HG03571 (cell line): Measurements from ENCODE around the gene CATSPER4.
"Not testable (repeated sequence)": the region's sequence is repeated elsewhere in the genome, so short reads cannot be mapped to it uniquely, and the experiment has no call there.

Experiments used
- ATAC-seq: cut with Tn5 transposase; IDR thresholded peaks from one replicate; pipeline ENCODE4 v1.9.1; 2021; ENCODE audit not compliant: unreplicated experiment

Gene CATSPER4

DNA sequence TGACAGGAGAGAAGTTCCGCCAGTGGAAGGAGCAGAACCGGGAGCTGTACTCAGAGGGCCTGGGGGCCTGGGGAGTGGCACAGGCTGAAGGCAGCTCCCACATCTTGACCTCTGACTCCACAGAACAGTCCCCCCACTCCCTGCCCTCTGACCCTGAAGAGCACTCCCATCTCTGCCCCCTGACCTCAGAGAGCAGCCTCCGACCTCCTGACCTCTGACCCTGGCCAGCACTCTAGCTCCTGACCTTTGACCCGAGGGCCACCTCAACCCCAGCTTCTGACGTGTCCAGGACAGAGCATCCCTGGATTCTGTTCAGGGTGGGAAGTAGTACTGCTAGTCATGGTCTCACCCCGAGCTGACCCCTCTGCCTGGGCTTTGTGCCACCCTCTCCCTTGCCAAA is 1.1 kb upstream of the CATSPER4 start:
- no peak for ATAC-seq

DNA sequence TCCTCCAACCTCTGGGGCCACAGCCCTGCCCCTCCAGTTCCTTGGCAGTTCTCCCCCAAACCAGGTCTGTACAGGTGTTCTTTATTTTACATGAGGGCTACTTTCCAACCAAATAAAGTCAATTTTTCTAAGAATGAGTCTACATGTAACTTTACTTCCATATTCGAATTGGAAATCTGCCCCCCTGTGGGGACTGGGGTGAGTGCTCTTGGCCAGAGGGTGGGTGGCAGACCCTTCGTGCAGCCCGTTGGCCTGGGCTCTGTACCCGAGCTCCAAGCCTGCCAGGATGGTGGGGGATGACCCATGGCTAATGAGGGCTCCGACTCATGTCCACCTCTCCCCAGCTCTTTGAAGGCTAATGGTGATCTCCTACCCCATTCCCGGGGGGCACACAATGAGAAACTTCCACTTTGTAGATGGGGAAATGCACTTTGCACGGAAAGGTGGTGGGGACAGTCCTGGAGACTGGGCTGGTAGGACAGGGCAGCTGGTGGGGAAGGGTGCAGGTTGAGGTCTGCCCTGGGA is 589 bp upstream of the CATSPER4 start:
- ATAC-seq: no peak

DNA sequence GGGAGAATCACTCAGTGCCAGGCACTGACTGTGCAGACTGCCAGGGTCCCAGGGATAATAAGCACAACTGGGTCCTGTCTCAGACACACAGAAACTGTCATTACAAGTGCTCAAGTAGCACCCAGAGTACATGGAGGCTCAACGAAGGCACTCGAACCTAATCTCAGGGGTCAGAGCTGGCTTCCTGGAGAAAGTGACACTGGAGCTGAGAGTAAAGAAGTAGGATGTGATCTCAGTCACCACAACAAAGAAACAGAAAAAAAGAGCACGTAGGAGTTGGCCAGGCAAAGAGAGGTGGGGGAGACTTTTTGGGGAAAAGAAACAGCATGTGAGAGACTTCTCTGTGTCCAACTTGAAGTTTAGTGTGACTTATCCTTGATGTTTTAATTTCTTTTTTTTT is 1.3 kb downstream of the CATSPER4 start:
- no peak for ATAC-seq

DNA sequence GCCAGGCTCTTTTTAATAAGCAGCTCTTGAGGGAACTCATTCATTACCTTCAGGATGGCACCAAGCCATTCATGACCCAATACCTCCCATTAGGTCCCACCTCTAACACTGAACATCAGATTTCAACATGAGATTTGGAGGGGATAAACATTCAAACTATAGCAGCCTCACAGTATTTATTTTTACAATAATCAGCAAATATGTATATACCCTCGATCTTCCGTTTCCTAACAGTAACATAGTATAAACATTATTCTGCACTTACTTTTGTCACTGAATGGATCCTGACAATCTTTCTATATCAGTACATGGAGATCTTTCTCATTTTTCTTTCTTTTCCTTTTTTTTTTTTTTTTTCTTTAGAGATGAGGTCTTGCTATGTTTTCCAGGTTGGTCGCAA is 5.4 kb downstream of the CATSPER4 start:
- ATAC-seq: no peak

DNA sequence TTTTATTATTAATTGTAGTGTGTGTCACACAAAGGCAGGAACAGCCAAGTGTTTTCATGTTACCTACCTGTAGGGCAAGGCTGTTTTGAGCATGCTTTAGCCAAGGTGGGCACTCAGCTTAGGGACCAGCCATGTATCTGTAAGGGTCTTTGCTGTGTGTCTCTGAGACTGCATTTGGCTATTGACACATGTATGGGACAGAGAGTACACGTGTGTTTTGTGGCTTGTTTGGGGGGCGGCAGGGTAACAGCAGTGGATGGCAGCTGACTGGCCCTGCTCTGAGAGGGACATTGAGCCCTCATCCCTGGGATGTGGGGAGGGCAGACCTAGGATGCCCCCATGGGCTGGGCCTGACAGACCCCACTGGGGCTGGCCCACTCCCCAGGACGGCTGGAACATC is 6.9 kb downstream of the CATSPER4 start:
- ATAC-seq: no peak

DNA sequence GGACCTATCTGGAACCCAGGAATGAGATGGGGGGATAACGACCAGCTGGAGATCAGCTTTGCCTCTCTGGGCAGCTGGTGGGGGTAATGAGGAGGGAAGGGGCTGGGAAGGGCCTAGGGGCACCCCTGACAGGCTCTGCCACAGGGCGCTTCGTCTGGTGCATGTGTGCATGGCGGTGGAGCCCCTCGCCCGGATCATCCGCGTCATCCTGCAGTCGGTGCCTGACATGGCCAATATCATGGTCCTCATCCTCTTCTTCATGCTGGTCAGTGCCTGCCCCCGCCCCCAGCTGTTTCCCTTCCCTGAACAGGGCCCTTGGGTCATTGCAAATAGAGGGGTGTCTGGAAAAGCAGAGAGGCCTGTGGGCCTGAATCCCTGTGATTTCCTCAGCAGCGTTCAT is 7.4 kb downstream of the CATSPER4 start:
- no peak for ATAC-seq

DNA sequence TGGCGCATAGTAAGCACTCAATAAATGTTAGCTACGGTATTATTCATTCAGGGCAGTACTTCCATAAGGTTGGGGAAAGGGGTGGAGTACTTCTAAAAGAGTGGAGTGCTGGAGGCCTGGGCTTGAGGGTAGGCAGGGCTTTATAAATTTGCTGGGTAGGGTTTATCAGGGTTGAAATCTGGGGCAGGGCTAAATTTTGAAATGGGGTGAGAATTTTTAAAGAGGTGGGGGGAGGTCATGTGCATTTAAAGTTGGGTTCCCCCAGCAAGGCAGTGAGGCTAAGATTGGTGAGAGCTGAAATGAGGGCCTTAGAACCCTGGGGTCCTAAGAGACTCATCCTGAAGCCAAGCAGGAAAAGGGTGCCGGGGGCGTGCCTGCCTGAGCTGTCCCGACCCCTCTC is 10.0 kb downstream of the CATSPER4 start:
- no peak for ATAC-seq

DNA sequence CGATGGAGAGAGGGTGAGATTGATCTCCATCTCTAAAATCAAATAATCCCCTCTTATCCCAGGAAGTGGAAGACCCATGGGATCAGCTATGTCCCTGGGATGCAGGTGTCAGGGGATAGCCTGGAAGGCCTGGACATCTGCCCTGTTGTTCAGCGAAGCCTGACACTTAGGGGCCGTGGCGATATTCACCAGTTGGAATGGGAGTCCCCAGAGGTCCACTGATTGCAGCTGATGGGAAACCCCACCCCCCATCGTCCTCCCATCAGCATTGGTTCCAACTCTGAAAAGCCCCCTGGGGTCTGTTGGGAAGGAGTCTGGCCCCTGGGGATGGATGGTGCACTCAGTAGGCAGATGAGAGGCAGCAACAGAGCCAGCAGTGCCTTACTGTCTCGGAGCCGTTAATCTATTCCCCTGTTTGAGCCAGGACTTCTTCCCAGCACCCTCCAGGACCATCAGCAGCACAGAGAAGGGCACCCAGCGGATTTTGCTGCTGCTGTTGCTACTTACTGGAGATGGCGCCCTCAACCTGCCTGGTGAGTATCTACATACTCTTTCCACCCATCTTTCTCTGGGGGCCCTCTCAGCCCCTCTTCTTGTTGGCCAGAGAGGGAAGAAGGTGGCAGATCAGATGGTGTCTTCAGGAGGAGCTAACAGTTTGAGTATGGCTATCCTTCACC is 13.4 kb downstream of the CATSPER4 start:
- no peak for ATAC-seq

DNA sequence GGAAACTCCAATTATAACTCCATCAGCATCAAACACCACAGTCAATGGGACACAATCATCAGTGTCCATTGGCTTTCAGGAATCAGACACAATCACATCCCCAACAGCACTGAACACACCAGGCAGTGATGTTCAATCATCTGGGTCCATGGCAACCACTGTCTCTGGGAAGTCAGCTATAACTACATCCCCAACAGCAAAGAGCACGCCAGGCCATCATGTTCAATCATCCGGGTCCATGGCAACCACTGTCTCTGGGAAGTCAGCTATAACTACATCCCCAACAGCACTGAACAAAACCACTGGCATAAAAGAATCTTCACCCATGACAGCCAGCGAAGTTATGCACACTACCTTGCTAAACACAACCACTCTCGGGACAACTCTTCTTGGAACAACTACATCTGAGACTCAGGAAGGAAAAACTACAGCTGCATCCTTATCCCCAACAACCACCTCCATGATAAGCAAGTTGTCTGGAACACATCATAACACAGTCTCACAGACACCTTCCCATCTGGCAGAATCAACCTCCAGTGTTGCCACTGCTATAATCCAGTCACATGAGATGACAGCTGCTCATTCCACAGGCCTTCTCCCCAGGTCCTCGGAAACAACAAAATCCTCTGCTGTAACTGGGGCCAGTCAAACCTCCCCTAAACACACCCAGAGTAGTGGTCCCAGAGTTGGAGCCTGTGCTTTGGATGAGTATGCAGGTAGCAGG is 19.9 kb downstream of the CATSPER4 start:
- no peak for ATAC-seq

DNA sequence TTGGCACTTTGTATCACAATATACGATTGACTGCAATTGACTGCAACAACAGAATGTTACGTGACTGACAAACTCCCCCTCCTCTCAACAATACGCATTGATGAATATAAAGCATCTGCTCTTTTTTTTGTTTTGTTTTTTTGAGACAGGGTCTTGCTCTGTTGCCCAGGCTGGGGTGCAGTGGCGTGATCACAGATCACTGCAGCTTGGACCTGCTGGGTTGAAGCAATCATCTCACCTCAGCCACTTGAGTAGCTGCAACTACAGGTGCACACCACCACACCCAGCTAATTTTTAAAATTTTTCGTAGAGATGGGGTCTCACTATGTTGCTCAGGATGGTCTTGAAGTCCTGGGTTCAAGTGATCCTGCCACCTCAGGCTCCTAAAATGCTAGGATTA is 22.3 kb downstream of the CATSPER4 start:
- ATAC-seq: no peak

DNA sequence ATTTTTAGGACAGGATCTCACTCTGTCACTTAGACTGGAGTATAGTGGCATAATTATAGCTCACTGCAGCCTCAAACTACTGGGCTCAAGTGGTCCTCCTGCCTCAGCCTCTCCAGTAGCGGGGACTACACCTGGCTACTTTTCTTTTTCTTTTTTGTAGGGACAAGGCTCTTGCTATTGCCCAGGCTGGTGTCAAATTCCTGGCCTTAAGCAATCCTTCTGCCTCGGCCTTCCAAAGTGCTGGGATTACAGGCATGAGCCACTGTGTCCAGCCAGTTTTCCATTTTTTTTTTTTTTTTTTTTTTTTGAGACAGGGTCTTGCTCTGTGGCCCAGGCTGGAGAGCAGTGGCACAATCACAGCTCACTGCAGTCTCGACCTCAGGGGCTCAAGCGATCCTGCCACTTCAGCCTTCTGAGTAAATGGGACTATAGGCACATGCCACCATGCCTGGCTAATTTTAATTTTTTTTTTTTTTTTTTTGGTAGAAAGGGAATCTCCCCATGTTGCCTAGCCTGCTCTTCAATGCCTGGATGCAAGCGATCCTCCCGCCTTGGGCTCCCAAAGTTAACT is 23.0 kb downstream of the CATSPER4 start:
- ATAC-seq: no peak

DNA sequence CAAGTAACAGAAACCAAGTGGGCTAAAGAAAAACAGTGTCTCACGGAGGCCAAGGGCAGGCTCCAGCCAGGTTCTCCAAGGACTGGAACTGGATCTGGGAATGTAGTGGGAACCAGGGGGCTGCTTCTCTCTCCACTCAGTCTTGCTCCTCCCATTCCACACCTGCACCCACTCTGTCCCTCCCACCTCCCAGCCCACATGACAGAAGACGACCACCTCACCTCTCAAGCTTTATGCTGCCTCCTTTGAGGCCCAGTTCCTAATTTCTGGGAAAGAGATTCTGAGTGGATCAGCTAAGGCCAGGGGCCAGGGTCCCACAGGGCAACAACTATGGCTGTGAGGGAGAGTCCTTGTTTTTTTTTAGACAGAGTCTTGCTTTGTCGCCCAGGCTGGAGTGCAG is 24.8 kb downstream of the CATSPER4 start:
- ATAC-seq: no peak

DNA sequence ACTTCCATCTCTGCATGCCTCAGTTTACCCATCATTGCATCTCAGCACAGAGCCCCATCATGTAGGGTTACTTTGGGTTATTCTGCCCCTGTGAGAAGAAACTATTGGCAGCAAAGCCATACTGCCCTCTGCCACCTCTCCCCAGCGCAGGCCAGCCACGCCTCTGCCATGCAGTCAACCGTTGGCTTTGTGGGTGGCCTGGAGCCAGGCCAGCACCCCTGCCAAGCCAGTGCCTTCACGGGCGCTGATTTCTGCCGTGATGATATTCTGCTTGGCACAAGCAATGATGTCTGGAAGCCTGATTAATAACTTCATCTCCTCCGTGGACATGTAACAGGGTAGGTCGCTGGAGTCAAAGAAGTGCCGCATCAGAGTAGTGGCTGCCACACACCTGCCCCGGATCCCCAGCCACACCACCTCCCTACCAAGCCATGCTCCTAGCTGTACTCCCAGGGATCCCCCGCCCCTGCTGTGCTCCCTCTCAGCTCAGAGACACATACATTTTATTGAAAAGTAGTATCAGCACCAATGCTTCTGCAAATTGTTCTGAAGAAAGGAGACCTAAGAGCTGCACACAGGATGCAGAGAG is 28.6 kb downstream of the CATSPER4 start:
- ATAC-seq: no peak

DNA sequence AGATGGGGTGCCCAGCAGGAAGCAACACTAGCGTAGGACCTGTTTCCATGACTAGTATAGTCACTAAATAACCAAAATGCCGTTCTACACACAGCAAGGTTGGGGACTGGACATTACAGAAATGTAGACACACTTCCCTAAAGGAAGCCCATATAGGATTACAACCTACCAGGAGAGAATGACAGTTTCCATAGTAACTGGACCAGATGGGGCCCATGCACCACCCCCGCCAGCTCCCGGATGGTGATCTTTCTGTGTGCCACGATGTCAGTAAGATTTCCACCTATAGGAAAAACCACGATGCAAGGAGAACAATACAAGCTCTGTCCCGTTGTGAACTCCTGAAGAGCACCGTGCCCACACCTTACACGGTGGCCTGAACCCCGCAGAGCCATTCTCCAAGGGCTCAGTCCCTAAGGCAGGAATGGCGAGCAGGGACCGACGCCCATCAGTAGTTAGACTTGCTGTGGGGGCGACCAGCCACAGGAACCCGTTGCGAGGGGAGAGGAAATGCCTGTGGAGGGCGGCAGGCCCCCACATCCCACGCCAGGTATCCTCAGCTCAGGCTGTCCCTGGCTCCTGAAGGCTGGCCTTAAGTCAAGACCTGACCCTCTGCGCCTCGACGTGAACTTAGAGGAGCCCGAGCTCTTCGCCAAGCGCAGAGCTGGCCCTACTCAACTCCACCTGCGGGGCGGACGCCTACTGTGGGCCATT is 30.0 kb downstream of the CATSPER4 start:
- ATAC-seq: no peak

DNA sequence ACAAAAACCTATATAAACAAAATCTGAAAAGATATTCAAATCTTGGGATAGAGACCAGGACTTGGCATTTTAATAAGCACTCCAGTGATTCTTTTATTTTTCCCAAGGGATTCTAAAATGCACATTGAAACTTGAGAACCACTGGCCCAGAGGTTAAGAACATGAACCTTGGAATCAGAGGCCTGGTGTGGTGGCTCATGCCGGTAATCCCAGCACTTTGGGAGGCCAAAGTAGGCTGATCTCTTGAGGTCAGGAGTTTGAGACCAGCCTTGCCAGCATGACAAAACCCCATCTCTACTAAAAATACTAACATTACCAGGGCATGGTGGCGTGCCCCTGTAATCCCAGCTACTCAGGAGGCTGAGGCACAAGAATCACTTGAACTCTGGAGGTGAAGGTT is 30.7 kb downstream of the CATSPER4 start:
- no peak for ATAC-seq

DNA sequence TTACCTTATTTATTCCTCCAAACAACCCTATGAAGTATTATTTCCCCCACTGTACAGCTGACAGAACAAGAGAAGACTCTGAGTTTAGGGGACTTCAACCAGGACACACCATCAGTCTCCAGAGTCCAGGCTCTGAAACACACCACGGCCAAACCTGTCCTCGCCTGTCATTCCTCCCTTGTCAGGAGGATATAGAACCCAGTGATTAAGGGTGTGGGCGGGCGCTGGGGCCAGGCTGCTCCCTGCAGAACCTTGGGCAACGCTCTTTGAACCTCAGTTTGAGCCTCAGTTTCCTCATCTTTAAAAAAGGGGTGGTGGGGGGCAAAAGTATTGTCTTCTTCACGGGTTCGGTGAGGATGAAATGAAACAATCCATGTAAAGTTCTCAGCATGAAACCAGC is 34.2 kb downstream of the CATSPER4 start:
- no peak for ATAC-seq

DNA sequence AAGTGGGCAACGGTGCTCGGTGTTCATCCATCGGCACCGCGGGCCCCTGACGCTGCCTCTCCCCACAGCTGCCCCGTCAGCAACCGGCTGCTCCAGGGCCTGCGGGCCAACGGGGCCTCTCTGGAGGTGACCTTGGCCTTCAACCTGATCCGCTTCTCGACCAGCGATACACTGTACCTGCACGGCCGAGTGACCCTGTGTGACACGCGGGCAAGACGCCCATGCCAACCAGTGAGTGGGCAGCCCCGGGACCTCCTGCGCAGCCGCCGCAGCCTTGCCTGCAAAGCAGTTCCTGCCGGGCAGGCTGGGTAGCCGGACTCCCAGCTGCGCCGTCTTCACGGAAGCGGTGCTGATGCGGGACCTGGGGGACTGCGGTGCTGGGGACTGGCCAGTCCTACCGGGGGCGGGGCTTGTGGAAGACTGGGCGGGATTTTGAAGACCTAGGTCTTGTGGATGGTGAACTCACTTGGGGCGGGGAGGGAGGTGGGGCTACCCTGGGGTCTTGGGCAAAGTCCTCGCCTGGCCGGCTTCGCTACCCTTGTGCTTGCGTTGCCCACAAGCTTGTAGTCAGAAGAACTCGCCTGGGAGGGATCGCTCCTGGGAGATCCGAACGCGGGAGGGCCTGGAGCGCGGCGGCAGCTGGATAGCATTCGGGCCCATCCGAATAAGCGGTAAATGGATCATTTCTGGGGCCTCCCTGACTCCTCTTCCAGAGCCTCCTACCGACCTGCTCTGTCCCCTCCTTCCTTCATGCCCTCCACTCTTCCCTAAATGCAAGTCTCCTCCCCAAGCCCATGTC is 34.8 kb downstream of the CATSPER4 start:
- ATAC-seq: no peak

DNA sequence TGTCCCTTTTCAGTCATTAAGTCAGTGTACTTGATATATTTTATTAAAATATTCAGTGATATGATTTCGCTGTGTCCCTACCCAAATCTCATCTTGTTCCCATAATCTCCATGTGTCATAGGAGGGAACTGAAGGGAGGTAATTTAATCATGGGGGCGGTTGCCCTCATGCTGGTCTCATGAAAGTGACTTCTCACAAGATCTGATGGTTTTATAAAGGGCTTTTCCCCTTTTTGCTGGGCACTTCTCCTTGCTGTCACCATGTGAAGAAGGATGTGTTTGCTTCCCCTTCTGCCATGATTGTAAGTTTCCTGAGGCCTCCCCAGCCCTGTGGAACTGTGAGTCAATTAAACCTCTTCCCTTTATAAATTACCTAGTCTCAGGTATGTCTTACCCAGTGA is 40.3 kb downstream of the CATSPER4 start:
- not testable (repeated sequence) for ATAC-seq

DNA sequence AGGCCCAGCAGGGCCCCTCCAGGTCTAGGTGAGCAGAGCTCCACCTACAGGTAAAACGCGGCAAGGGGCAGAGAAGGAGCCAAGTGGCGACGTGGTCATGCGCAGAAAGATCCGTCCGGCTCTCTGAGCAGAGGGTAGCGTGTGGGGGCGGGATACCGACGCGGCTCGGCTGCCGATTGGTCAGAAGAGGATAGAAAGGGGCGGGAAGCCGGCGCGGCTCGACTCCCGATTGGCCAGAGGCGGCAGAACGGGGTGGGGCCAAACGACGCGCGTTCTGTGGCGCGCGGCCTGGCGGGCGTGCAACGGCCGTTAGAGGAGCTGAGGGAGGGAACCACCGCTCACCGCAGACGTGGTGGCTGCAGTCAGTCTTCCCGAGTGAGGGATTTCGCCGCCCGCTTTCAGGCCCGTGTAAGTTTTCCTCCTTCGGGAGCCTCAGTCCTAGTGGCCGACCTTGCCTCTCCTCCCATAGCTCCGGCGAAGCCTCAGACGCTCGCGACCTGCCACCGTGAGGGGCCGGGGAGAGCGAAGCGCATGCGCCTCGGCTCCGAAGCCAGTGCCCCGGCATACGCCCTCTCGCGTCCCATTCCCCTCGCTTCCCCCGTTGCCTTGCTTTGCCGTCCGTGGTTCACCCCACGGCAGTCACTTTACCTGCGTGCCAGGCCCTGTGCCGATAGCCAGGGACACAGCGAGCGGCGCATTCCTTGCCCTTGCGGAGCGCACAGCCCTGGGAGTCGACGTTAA is 43.7 kb downstream of the CATSPER4 start, which contains the start of gene CEP85:
Gene CEP85 (plus strand): TSS at position 298 of the 741 bp plus-strand sequence. CDS start 5,584 bp downstream, outside the sequence.
- ATAC-seq: peak; percentile 83
